Kidney epithelial cell (primary cell): ENCODE data around the gene SRR. TPM values are rescaled to one million over a fixed set of nuclear protein-coding genes. Genes with fewer than 3 reads are reported as not detected.

Experiments
- DNase-seq: peaks from one replicate; pipeline ENCODE4 v3.0.0-alpha.2; 2010; ENCODE audit warnings: low read depth
- H3K27me3 ChIP-seq: 2 replicates; pipeline ENCODE4 v1.6.0; 2011; ENCODE audit warnings: low read length; ENCODE audit not compliant: control insufficient read depth, insufficient read depth
- H3K36me3 ChIP-seq: 2 replicates; pipeline ENCODE4 v1.5.1; 2011; ENCODE audit warnings: low read length; ENCODE audit not compliant: control insufficient read depth, insufficient read depth
- H3K4me3 ChIP-seq: 2 replicates; pipeline ENCODE4 v1.5.1; 2011; ENCODE audit warnings: low read depth, mild to moderate bottlenecking, control low read depth, low read length
- total RNA-seq: library from RNA; depleted of rRNA; stranded (reverse); fragments of >200 nt; gene quantifications from 2 replicates; pipeline ENCODE4 v1.2.3, GENCODE V29; 2015
- TF ChIP-seq, protein P1 (sequence below): IDR thresholded peaks from 2 replicates; pipeline ENCODE4 v1.5.1; 2011; ENCODE audit warnings: mild to moderate bottlenecking, moderate library complexity, low read length, control low read depth, inconsistent platforms; ENCODE audit not compliant: insufficient read depth, poor library complexity, severe bottlenecking

The SRR gene
- total RNA-seq, 1 donor from 2014 or later = 24.4 TPM

DNA sequence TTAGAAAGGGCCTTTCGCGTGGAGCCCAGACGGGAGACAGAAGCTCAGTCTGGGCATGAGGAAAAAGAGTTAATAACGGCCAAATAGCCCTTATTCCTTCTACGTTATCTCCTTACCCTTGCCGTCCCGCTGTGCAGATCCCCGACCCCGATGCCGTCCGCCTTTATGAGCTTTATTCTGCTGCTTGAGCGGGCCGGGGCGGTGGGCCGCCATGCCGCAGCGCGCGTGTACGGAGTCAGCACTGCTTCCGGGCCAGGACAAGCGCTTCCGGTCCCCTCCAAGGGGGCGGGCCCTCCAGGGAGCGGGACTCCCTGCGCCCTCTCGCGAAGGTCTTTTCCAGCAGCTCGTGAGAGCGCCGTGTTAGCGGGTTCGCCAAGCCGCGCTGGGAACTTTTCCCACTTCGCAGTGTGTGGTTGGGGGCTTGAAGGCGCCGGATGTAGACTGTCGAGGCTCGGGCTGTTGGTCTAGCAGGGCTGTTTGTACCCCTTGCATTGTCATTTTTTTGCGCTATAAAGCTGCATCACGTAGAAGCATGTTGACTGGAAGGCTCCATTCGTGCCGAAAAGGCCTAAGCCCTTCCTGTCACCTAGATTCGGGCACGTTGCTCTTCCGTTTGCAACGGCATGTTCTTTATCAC, 32.6 kb downstream of the SRR start, which contains the start of gene TSR1:
Gene TSR1, minus strand, starts transcription at position 243 of the 637 bp plus-strand sequence. Its CDS starts 30 bp downstream, at position 213.
- DNase-seq = peak; percentile 56
- peaks cover 1% of the 10 kb centered on the region for H3K36me3 ChIP-seq
- H3K4me3 ChIP-seq = peak within 1 kb of the TSS; percentile 84
- TF ChIP-seq, protein P1, sequence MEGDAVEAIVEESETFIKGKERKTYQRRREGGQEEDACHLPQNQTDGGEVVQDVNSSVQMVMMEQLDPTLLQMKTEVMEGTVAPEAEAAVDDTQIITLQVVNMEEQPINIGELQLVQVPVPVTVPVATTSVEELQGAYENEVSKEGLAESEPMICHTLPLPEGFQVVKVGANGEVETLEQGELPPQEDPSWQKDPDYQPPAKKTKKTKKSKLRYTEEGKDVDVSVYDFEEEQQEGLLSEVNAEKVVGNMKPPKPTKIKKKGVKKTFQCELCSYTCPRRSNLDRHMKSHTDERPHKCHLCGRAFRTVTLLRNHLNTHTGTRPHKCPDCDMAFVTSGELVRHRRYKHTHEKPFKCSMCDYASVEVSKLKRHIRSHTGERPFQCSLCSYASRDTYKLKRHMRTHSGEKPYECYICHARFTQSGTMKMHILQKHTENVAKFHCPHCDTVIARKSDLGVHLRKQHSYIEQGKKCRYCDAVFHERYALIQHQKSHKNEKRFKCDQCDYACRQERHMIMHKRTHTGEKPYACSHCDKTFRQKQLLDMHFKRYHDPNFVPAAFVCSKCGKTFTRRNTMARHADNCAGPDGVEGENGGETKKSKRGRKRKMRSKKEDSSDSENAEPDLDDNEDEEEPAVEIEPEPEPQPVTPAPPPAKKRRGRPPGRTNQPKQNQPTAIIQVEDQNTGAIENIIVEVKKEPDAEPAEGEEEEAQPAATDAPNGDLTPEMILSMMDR = peak; percentile 26
- H3K27me3 ChIP-seq = no peaks in the 10 kb centered on the region

DNA sequence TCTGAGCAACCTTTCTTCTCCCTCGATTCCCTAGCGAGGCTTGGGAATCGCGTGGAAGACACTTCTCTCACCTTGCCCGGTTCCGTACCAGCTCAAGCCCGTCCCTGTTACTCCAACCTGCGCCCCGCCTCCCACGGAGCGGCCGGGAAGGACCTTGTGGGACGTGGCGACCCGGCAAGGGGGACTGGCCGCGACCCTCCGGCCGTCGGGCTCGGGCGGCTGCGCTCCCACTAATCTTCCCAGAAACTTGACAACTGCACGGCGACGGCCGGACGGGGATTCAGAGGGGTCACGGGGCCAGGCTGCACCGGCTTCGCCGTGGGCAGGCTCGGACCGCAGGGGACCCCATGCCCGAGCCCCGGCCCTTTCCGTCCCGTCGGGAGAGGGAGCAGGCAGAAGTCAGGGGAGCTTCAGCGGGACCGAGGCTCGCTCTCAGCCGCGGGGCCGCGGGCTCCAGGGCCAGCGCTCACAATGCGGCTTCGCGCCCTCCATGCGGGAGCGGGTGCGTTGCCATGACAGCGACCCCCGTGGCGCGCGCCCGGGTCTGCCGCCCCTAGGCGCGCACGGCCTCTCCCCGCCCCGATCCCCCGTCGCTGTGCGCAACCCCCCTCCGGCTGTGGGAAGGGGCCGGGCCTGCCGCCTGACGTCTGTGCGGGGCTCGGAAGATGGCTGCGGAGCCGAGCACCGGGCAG, 33.2 kb downstream of the SRR start, which contains the start of gene SGSM2:
Gene SGSM2, plus strand, starts transcription at position 650 of the 692 bp plus-strand sequence. CDS start 188 bp downstream, outside the sequence.
- H3K27me3 ChIP-seq = no peaks in the 10 kb centered on the region
- TF ChIP-seq, protein P1 = no peak
- H3K4me3 ChIP-seq = peak within 1 kb of the TSS; percentile 84
- DNase-seq = no peak
- H3K36me3 ChIP-seq = peaks cover 1% of the 10 kb centered on the region

DNA sequence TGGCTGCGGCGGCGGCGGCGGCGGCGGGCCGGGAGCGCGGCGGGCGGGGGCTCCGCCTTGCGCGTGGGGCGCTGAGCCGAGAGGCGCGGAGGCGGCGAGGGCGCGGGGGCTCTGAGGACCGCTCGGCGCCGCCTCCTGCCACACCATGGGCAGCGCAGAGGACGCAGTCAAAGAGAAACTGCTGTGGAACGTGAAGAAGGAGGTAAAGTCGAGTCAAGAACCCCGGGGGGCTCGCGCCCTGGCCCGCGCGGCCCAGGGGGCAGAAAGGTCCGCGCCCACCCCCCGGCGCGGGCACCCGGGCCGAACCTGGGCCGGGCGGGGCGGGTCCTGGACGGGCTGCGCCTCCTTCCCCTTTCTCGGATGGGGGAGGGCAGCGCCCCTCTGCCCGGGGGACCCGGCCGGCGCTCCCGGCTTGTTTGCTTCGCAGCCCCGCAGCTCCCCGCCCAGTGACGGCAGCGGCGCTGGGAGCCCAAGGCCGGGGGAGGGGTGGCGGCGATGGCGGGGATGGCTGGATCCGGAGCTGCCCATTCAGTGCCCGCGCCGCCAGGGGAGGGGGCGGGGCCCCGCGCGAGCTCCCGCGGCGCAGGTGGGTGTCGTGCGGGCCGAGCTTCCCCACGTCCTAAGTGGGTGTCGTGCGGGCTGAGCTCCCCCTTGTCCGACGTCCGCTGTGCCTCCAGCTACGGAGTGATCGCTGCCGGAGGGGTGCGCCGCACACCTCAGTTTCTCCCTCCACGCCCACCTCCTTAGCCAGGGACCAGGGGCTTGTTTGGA, 34.0 kb downstream of the SRR start:
- TF ChIP-seq, protein P1 = no peak
- H3K36me3 ChIP-seq = peaks cover 1% of the 10 kb centered on the region
- no peak for DNase-seq
- peak overlapping the region; percentile 84 for H3K4me3 ChIP-seq
- H3K27me3 ChIP-seq = no peaks in the 10 kb centered on the region

DNA sequence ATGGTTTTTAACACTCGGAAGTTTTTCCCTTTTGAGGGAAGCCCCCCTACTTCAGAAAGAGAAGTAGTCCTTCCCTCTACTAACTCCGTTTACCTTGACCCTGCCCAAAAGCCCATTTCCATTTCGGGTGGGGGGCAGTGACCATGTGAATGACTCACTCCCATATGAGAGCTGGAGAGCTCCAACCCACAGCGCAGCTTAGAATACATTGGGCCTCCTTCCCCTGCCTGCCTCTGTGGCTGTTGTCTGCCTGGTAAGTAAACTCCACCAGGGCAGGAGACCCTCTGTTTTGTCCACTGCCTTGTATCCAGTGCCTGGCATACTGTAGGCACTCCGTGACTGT, 34.5 kb downstream of the SRR start:
- DNase-seq = no peak
- TF ChIP-seq, protein P1 = no peak
- H3K4me3 ChIP-seq = peak overlapping the region; percentile 84
- H3K27me3 ChIP-seq = no peaks in the 10 kb centered on the region
- peaks cover 1% of the 10 kb centered on the region for H3K36me3 ChIP-seq

DNA sequence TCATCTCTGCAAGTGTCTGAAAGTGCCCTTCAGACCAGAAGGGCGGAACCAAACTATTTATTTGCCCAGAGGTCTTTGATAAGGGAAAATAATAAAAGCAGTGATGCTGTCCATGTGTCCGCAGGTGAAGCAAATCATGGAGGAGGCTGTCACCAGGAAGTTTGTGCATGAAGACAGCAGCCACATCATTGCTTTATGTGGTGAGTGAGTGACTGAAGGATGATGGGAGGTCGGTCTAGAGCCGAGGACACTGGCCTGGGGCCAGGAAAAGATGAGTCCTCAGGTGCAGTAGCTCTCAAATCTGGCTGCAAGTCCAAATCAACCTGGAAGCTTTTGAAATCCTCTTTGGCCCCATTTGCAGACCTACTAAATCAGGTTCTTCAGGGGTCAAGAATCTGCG, 39.7 kb downstream of the SRR start:
- Histone ChIP-seq H3K4me3 (no peak overlapping the region), H3K27me3 (no peaks in the 10 kb centered on the region), H3K36me3 (no peaks in the 10 kb centered on the region)
- TF ChIP-seq, protein P1 = no peak
- DNase-seq = no peak
